ENCODE data around the gene BSND. TPM values are rescaled to one million over a fixed set of nuclear protein-coding genes. Genes with fewer than 3 reads are reported as not detected.

Gene BSND
- total RNA-seq, 1 experiment from 2014 or later = not detected

- POLR2A ChIA-PET (ENCODE audit: low non-redundant PET) = interaction anchor here (0.6 kb wide), 1 partner anchor 461 kb away, joined by 3 read pairs; no protein-coding TSS in a partner anchor
- H3K36me3 ChIP-seq (ENCODE audit: insufficient read depth, low read length, poor library complexity, severe bottlenecking) = no peaks in the 10 kb centered on the region
- CTCF ChIA-PET = interaction anchor here (0.9 kb wide), 1 partner anchor 15 kb away, joined by 3 read pairs; no protein-coding TSS in a partner anchor
- BruUV-seq (replicated peaks) = no TSS peak
- intact Hi-C loops (cut with micrococcal nuclease; ENCODE audit: unreplicated experiment) = no loop called here
- TF ChIP-seq CTCF (conservative IDR thresholded peaks at IDR 0.05; ENCODE audit: low read depth, low read length) = no peak
- no peaks in the 10 kb centered on the region for H3K9me3 ChIP-seq (ENCODE audit: low read depth, low read length, poor library complexity, severe bottlenecking)
- H3K27me3 ChIP-seq (replicated peaks; ENCODE audit: insufficient read depth, low read depth, low read length, poor library complexity) = no peaks in the 10 kb centered on the region
- no peak overlapping the region for H3K4me3 ChIP-seq (ENCODE audit: low read depth, low read length, poor library complexity, severe bottlenecking)
- peak overlapping the region; percentile 6 for H3K27ac ChIP-seq (ENCODE audit: low read depth, low read length, poor library complexity, severe bottlenecking)
- peak; percentile 90 for DNase-seq (ENCODE audit: low spot score)
- H3K4me1 ChIP-seq (ENCODE audit: insufficient read depth, low read length, poor library complexity, severe bottlenecking) = peaks cover 16% of the 10 kb centered on the region
These were observed 33.0 kb upstream of the BSND start for GRCh38 chr1:54965624-54966340.

GRCh38 chr1:54967372-54967771 lies 31.4 kb upstream of the BSND start:
- CTCF ChIA-PET = no interaction called here
- DNase-seq (ENCODE audit: low spot score) = no peak

GRCh38 chr1:54968551-54968950 lies 30.2 kb upstream of the BSND start:
- no peak overlapping the region for H3K27ac ChIP-seq (ENCODE audit: low read depth, low read length, poor library complexity, severe bottlenecking)
- H3K9me3 ChIP-seq (ENCODE audit: low read depth, low read length, poor library complexity, severe bottlenecking) = no peaks in the 10 kb centered on the region
- no peak for DNase-seq (ENCODE audit: low spot score)
- POLR2A ChIA-PET (ENCODE audit: low non-redundant PET) = no interaction called here
- peaks cover 16% of the 10 kb centered on the region for H3K4me1 ChIP-seq (ENCODE audit: insufficient read depth, low read length, poor library complexity, severe bottlenecking)
- H3K27me3 ChIP-seq (replicated peaks; ENCODE audit: insufficient read depth, low read depth, low read length, poor library complexity) = no peaks in the 10 kb centered on the region
- CTCF ChIA-PET = no interaction called here
- intact Hi-C loops (cut with micrococcal nuclease; ENCODE audit: unreplicated experiment) = no loop called here
- no TSS peak for BruUV-seq (replicated peaks)
- TF ChIP-seq CTCF (conservative IDR thresholded peaks at IDR 0.05; ENCODE audit: low read depth, low read length) (no peak), EZH2 (IDR thresholded peaks at IDR 0.05; ENCODE audit: borderline replicate concordance, low read depth, low read length, poor library complexity, severe bottlenecking) (no peak)
- H3K4me3 ChIP-seq (ENCODE audit: low read depth, low read length, poor library complexity, severe bottlenecking) = no peak overlapping the region
- H3K36me3 ChIP-seq (ENCODE audit: insufficient read depth, low read length, poor library complexity, severe bottlenecking) = no peaks in the 10 kb centered on the region

More at GRCh38 chr1:54967372-54967771, 31.4 kb upstream of the BSND start:
- Histone ChIP-seq H3K4me3 (ENCODE audit: low read depth, low read length, poor library complexity, severe bottlenecking) (no peak overlapping the region), H3K9me3 (ENCODE audit: low read depth, low read length, poor library complexity, severe bottlenecking) (no peaks in the 10 kb centered on the region), H3K27ac (ENCODE audit: low read depth, low read length, poor library complexity, severe bottlenecking) (no peak overlapping the region), H3K36me3 (ENCODE audit: insufficient read depth, low read length, poor library complexity, severe bottlenecking) (no peaks in the 10 kb centered on the region), H3K4me1 (ENCODE audit: insufficient read depth, low read length, poor library complexity, severe bottlenecking) (peaks cover 16% of the 10 kb centered on the region), H3K27me3 (replicated peaks; ENCODE audit: insufficient read depth, low read depth, low read length, poor library complexity) (no peaks in the 10 kb centered on the region)
- BruUV-seq (replicated peaks) = no TSS peak
- TF ChIP-seq CTCF (conservative IDR thresholded peaks at IDR 0.05; ENCODE audit: low read depth, low read length) = no peak
- TF ChIP-seq EZH2 (IDR thresholded peaks at IDR 0.05; ENCODE audit: borderline replicate concordance, low read depth, low read length, poor library complexity, severe bottlenecking) = no peak
- POLR2A ChIA-PET (ENCODE audit: low non-redundant PET) = no interaction called here
- intact Hi-C loops (cut with micrococcal nuclease; ENCODE audit: unreplicated experiment) = no loop called here
